CD4-positive, alpha-beta T cell treated with Interleukin-15 for 1 hour (primary cell): ENCODE data around the gene PTPRD.
"Not testable (repeated sequence)": the region's sequence is repeated elsewhere in the genome, so short reads cannot be mapped to it uniquely, and the experiment has no call there.

ENCODE experiments used
- DNase-seq: peaks from one replicate; pipeline ENCODE4 v3.0.0-alpha.2; 2020

PTPRD gene

GRCh38 chr9:8946461-8946860 is 1666.3 kb downstream of the PTPRD start:
- no peak for DNase-seq

GRCh38 chr9:8943392-8943791 is 1669.4 kb downstream of the PTPRD start:
- DNase-seq, result no peak

- no peak for DNase-seq
These were observed 1672.2 kb downstream of the PTPRD start for GRCh38 chr9:8940650-8941049.

GRCh38 chr9:8926461-8926860 is 1686.3 kb downstream of the PTPRD start:
- no peak for DNase-seq

- no peak for DNase-seq
These were observed 1688.2 kb downstream of the PTPRD start for GRCh38 chr9:8924562-8924961.

- DNase-seq, result not testable (repeated sequence)
These were observed 1692.2 kb downstream of the PTPRD start for GRCh38 chr9:8920478-8921183.

- no peak for DNase-seq
These were observed 1694.7 kb downstream of the PTPRD start for GRCh38 chr9:8917956-8918739.

GRCh38 chr9:8916771-8917170 is 1696.0 kb downstream of the PTPRD start:
- DNase-seq, result no peak

GRCh38 chr9:8907868-8908267 is 1704.9 kb downstream of the PTPRD start:
- DNase-seq, result no peak

GRCh38 chr9:8905731-8906130 is 1707.1 kb downstream of the PTPRD start:
- DNase-seq, result no peak

GRCh38 chr9:8904771-8905515 is 1707.9 kb downstream of the PTPRD start:
- no peak for DNase-seq

GRCh38 chr9:8903077-8903476 is 1709.7 kb downstream of the PTPRD start:
- DNase-seq, result no peak

- no peak for DNase-seq
These were observed 1711.7 kb downstream of the PTPRD start for GRCh38 chr9:8901146-8901545.

- no peak for DNase-seq
These were observed 1713.3 kb downstream of the PTPRD start for GRCh38 chr9:8899511-8899910.

GRCh38 chr9:8895861-8896224 is 1717.0 kb downstream of the PTPRD start:
- no peak for DNase-seq

- no peak for DNase-seq
These were observed 1717.5 kb downstream of the PTPRD start for GRCh38 chr9:8895106-8895860.

GRCh38 chr9:8890695-8891094 is 1722.1 kb downstream of the PTPRD start:
- DNase-seq, result no peak

GRCh38 chr9:8889100-8889499 is 1723.7 kb downstream of the PTPRD start:
- no peak for DNase-seq

GRCh38 chr9:8888591-8888990 is 1724.2 kb downstream of the PTPRD start:
- DNase-seq, result no peak

- no peak for DNase-seq
These were observed 1725.4 kb downstream of the PTPRD start for GRCh38 chr9:8887369-8887768.

GRCh38 chr9:8883321-8883720 is 1729.5 kb downstream of the PTPRD start:
- DNase-seq, result no peak

- no peak for DNase-seq
These were observed 1732.7 kb downstream of the PTPRD start for GRCh38 chr9:8880060-8880459.

- no peak for DNase-seq
These were observed 1733.5 kb downstream of the PTPRD start for GRCh38 chr9:8879284-8879683.
